ENCODE data around the gene SPATA13.
"Not testable (repeated sequence)": the region's sequence is repeated elsewhere in the genome, so short reads cannot be mapped to it uniquely, and the experiment has no call there.

DNA sequence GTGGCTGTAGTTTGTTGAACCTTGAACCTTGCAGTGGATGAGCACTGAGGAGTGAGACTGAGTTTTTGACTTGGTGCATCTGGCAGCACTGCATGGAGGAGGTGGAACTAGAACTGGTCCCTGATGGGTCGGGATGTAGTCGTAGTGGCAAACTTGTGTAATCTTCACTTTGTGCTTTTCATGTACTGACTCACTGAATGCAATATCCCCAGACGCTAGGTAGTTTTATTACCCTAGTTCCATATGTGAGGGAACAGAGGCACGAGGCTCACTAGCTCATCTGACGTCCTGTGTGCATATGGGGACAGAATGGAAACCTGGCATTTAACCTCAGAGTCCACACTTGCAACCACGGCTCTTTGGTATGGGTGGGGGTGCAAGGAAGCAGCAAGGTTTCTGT, 159.1 kb downstream of the SPATA13 start:
- TF ChIP-seq, protein P1, sequence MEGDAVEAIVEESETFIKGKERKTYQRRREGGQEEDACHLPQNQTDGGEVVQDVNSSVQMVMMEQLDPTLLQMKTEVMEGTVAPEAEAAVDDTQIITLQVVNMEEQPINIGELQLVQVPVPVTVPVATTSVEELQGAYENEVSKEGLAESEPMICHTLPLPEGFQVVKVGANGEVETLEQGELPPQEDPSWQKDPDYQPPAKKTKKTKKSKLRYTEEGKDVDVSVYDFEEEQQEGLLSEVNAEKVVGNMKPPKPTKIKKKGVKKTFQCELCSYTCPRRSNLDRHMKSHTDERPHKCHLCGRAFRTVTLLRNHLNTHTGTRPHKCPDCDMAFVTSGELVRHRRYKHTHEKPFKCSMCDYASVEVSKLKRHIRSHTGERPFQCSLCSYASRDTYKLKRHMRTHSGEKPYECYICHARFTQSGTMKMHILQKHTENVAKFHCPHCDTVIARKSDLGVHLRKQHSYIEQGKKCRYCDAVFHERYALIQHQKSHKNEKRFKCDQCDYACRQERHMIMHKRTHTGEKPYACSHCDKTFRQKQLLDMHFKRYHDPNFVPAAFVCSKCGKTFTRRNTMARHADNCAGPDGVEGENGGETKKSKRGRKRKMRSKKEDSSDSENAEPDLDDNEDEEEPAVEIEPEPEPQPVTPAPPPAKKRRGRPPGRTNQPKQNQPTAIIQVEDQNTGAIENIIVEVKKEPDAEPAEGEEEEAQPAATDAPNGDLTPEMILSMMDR (IDR thresholded peaks at IDR 0.05; ENCODE audit: low read depth, low read length) = not testable (repeated sequence)
- TF ChIP-seq EZH2phosphoT487 (IDR thresholded peaks at IDR 0.05; ENCODE audit: low read depth) = not testable (repeated sequence)

Measured in OCI-LY3 (cell line).